Measurements from ENCODE around the gene HTR6. TPM values are rescaled to one million over a fixed set of nuclear protein-coding genes. Genes with fewer than 3 reads are reported as not detected.

Gene HTR6
- total RNA-seq, 4 donors from 2014 or later = not detected

DNA sequence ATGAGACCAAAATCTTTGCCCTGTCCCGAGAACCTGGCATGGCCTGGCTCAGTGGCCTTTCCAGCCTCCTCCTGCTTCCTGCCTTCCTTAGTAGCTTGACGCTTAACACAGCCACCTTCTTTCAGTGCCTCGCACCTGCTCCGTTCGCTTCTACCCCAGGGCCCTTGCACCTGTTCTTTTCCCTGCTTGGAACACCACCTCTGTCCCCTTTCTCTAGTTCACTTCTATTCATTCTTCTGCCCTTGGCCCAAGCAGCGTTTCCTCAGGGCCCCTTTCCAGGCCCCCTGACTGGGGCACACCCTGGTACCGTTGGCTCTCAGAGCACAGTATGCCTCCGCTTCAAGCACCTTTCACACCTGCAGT lies 9.0 kb upstream of the HTR6 start:
- WGBS, 2 donors = 91 to 92% methylated on average over 8 of the region's 8 CpGs
- TF ChIP-seq, protein P1, sequence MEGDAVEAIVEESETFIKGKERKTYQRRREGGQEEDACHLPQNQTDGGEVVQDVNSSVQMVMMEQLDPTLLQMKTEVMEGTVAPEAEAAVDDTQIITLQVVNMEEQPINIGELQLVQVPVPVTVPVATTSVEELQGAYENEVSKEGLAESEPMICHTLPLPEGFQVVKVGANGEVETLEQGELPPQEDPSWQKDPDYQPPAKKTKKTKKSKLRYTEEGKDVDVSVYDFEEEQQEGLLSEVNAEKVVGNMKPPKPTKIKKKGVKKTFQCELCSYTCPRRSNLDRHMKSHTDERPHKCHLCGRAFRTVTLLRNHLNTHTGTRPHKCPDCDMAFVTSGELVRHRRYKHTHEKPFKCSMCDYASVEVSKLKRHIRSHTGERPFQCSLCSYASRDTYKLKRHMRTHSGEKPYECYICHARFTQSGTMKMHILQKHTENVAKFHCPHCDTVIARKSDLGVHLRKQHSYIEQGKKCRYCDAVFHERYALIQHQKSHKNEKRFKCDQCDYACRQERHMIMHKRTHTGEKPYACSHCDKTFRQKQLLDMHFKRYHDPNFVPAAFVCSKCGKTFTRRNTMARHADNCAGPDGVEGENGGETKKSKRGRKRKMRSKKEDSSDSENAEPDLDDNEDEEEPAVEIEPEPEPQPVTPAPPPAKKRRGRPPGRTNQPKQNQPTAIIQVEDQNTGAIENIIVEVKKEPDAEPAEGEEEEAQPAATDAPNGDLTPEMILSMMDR (IDR thresholded peaks at IDR 0.05) = no peak
- TF ChIP-seq POLR2A (IDR thresholded peaks at IDR 0.05) = no peak
- Histone ChIP-seq H3K27ac (no peak overlapping the region), H3K9me3 (no peaks in the 10 kb centered on the region), H3K27me3 (no peaks in the 10 kb centered on the region), H3K4me1 (peaks cover 5 to 20% of the 10 kb centered on the region in 2 donors), H3K36me3 (no peaks in the 10 kb centered on the region), H3K4me3 (replicated peaks in 1 of 3) (no peak overlapping the region)
- intact Hi-C loops (cut with DNase I) = loop anchor here (10.0 kb wide), 1 partner anchor 401 kb away; the partner anchor contains the start of genes EMC1 and MRTO4
- no peak for DNase-seq

DNA sequence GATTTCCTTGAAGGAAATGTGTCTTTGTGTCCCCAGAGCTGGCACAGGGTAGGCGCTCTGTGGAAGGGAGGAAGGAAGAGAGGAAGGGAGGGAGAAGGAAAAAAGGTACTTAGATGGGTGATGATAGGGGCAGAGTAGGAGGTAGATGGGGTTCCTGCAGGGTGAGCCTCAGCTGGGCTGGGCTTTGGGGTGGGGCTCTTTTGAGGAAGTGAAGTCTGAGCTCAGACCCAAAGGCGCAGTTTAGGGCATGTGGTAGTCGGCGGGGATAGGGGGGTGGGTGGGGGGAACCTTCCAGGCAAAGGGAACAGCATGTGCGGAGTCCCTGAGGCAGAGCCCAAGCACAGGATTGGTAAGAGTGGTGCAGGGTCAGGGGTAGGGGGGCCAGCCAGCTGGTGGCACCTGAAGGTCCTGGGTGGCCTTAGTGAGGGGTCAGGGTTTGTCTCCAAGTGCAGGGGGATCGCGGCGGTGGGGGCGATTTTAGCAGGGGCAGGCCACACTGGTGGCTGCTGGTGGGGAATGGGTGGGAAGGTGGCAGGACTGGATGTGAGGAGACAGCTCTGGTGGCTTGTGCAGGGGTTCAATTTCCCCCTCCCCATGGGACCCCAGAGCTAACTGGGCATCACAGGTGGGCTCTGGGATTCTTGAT lies 8.4 kb upstream of the HTR6 start:
- no peak overlapping the region for H3K4me3 ChIP-seq (replicated peaks in 1 of 3)
- no peak overlapping the region for H3K27ac ChIP-seq
- peaks cover 0 to 15% of the 10 kb centered on the region in 2 donors for H3K4me1 ChIP-seq
- no peak for TF ChIP-seq POLR2A (IDR thresholded peaks at IDR 0.05)
- TF ChIP-seq, protein P1 (IDR thresholded peaks at IDR 0.05) = no peak
- intact Hi-C loops (cut with DNase I) = loop anchor here (10.0 kb wide), 1 partner anchor 401 kb away; the partner anchor contains the start of genes EMC1 and MRTO4
- no peaks in the 10 kb centered on the region for H3K36me3 ChIP-seq
- WGBS, 2 donors = 91 to 92% methylated on average over 9 of the region's 9 CpGs
- H3K9me3 ChIP-seq = no peaks in the 10 kb centered on the region
- H3K27me3 ChIP-seq = no peaks in the 10 kb centered on the region
- DNase-seq = no peak

DNA sequence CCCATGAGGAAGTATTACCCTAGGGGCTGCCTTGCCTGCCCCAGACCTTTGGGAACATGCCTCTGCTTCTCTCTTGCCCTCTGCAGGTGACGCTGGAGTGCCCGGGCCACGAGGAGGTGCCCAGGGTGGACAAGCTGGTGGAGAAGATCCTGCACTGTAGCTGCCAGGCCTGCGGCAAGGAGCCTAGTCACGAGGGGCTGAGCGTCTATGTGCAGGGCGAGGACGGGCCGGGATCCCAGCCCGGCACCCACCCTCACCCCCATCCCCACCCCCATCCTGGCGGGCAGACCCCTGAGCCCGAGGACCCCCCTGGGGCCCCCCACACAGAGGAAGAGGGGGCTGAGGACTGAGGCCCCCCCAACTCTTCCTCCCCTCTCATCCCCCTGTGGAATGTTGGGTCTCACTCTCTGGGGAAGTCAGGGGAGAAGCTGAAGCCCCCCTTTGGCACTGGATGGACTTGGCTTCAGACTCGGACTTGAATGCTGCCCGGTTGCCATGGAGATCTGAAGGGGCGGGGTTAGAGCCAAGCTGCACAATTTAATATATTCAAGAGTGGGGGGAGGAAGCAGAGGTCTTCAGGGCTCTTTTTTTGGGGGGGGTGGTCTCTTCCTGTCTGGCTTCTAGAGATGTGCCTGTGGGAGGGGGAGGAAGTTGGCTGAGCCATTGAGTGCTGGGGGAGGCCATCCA lies 7.8 kb upstream of the HTR6 start:
- H3K27me3 ChIP-seq = no peaks in the 10 kb centered on the region
- H3K4me3 ChIP-seq (replicated peaks in 1 of 3) = no peak overlapping the region
- WGBS, 2 donors = 72 to 79% methylated on average over 6 to 8 of the region's 15 CpGs
- no peak for DNase-seq
- H3K4me1 ChIP-seq = peaks cover 0 to 11% of the 10 kb centered on the region in 2 donors
- no peaks in the 10 kb centered on the region for H3K9me3 ChIP-seq
- H3K36me3 ChIP-seq = no peaks in the 10 kb centered on the region
- TF ChIP-seq POLR2A (IDR thresholded peaks at IDR 0.05) = no peak
- TF ChIP-seq, protein P1 (IDR thresholded peaks at IDR 0.05) = no peak
- H3K27ac ChIP-seq = no peak overlapping the region
- intact Hi-C loops (cut with DNase I) = loop anchor here (10.0 kb wide), 1 partner anchor 402 kb away; the partner anchor contains the start of genes EMC1 and MRTO4

DNA sequence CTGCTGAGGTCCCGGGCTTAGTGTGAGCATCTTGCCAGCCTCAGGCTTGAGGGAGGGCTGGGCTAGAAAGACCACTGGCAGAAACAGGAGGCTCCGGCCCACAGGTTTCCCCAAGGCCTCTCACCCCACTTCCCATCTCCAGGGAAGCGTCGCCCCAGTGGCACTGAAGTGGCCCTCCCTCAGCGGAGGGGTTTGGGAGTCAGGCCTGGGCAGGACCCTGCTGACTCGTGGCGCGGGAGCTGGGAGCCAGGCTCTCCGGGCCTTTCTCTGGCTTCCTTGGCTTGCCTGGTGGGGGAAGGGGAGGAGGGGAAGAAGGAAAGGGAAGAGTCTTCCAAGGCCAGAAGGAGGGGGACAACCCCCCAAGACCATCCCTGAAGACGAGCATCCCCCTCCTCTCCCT lies 7.2 kb upstream of the HTR6 start:
- DNase-seq = no peak
- no peak for TF ChIP-seq POLR2A (IDR thresholded peaks at IDR 0.05)
- TF ChIP-seq, protein P1 (IDR thresholded peaks at IDR 0.05) = no peak
- WGBS, 2 donors = 88 to 90% methylated on average over 10 of the region's 10 CpGs
- H3K27ac ChIP-seq = no peak overlapping the region
- H3K4me1 ChIP-seq = peaks cover 0 to 9% of the 10 kb centered on the region in 2 donors
- intact Hi-C loops (cut with DNase I) = loop anchor here (10.0 kb wide), 1 partner anchor 403 kb away; the partner anchor contains the start of genes EMC1 and MRTO4
- no peak overlapping the region for H3K4me3 ChIP-seq (replicated peaks in 1 of 3)
- H3K9me3 ChIP-seq = no peaks in the 10 kb centered on the region
- H3K27me3 ChIP-seq = no peaks in the 10 kb centered on the region
- no peaks in the 10 kb centered on the region for H3K36me3 ChIP-seq

DNA sequence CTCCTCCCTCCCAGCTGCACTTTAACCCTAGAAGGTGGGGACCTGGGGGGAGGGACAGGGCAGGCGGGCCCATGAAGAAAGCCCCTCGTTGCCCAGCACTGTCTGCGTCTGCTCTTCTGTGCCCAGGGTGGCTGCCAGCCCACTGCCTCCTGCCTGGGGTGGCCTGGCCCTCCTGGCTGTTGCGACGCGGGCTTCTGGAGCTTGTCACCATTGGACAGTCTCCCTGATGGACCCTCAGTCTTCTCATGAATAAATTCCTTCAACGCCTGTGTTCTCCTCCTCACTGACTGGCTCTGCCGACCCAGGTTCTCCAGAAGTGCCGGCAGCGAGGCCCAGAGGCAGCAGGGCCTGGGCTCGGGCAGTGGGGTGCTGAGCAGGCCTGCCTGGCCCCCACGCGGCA lies 6.5 kb upstream of the HTR6 start:
- peaks cover 0 to 6% of the 10 kb centered on the region in 2 donors for H3K4me1 ChIP-seq
- intact Hi-C loops (cut with DNase I) = loop anchor here (10.0 kb wide), 1 partner anchor 403 kb away; the partner anchor contains the start of genes EMC1 and MRTO4
- H3K27ac ChIP-seq = no peak overlapping the region
- H3K27me3 ChIP-seq = no peaks in the 10 kb centered on the region
- 84 to 90% methylated on average over 10 to 11 of the region's 13 CpGs for WGBS, 2 donors
- H3K4me3 ChIP-seq (replicated peaks in 1 of 3) = no peak overlapping the region
- no peak for DNase-seq
- H3K9me3 ChIP-seq = no peaks in the 10 kb centered on the region
- H3K36me3 ChIP-seq = no peaks in the 10 kb centered on the region
- TF ChIP-seq, protein P1 (IDR thresholded peaks at IDR 0.05) = no peak
- no peak for TF ChIP-seq POLR2A (IDR thresholded peaks at IDR 0.05)
